CD14-positive monocyte (primary cell): ENCODE measurements around the gene PDC. TPM values are rescaled to one million over a fixed set of nuclear protein-coding genes. Genes with fewer than 3 reads are reported as not detected.

Experiments
- DNase-seq, 3 donors: peaks; one replicate each; pipeline ENCODE4 v3.0.0-alpha.2; 2011 to 2022
- H2AFZ ChIP-seq: 2 replicates; pipeline ENCODE4 v1.6.0; 2012; ENCODE audit warnings: mild to moderate bottlenecking, low read depth, low read length, inconsistent platforms; ENCODE audit not compliant: insufficient read depth, poor library complexity, severe bottlenecking
- H3K27ac ChIP-seq, 2 donors: 1 replicate in 1 of 2; 2 replicates in 1 of 2; pipeline ENCODE4 v1.5.1; 2012 to 2013; ENCODE audit warnings: low read length in 2 of 2, control low read depth in 1 of 2, inconsistent platforms in 1 of 2, low read depth in 1 of 2, mild to moderate bottlenecking in 1 of 2
- H3K27me3 ChIP-seq, 2 donors: one replicate each; pipeline versions ENCODE4 v1.6.0 to v1.6.1; 2011 to 2013; ENCODE audit warnings: low read length in 2 of 2; ENCODE audit not compliant: control insufficient read depth in 2 of 2, insufficient read depth in 2 of 2
- H3K36me3 ChIP-seq, 2 donors: replicated peaks in 1 of 2; 1 replicate in 1 of 2; 2 replicates in 1 of 2; pipeline versions ENCODE4 v1.5.1 to v1.6.1; 2012 to 2013; ENCODE audit warnings: low read length in 2 of 2, control low read depth in 1 of 2, inconsistent platforms in 1 of 2, mild to moderate bottlenecking in 1 of 2; ENCODE audit not compliant: insufficient read depth in 2 of 2, control insufficient read depth in 1 of 2
- H3K4me1 ChIP-seq, 2 donors: 1 replicate in 1 of 2; 2 replicates in 1 of 2; pipeline versions ENCODE4 v1.5.1 to v1.6.1; 2012 to 2013; ENCODE audit warnings: low read length in 2 of 2, control low read depth in 1 of 2, inconsistent platforms in 1 of 2, mild to moderate bottlenecking in 1 of 2, moderate library complexity in 1 of 2; ENCODE audit not compliant: insufficient read depth in 2 of 2, control insufficient read depth in 1 of 2
- H3K4me2 ChIP-seq: replicated peaks from 2 replicates; pipeline ENCODE3; 2012; ENCODE audit warnings: low read length, moderate library complexity, mild to moderate bottlenecking; ENCODE audit not compliant: poor library complexity, severe bottlenecking; ENCODE audit errors: extremely low read depth
- H3K4me3 ChIP-seq, 3 experiments: fragments of 200-600 bp in 1 of 3; sonication (generic) in 1 of 3; replicated peaks in 1 of 3; 1 replicate in 2 of 3; 2 replicates in 1 of 3; pipeline ENCODE4 v1.5.1; 2011 to 2013; ENCODE audit warnings: low read length in 3 of 3, mild to moderate bottlenecking in 3 of 3, control low read depth in 2 of 3, low read depth in 2 of 3, inconsistent platforms in 1 of 3, moderate library complexity in 1 of 3
- H3K79me2 ChIP-seq: 2 replicates; pipeline ENCODE4 v1.6.0; 2012; ENCODE audit warnings: mild to moderate bottlenecking, control low read depth, inconsistent platforms, low read length, moderate library complexity; ENCODE audit not compliant: insufficient read depth
- H3K9ac ChIP-seq: 2 replicates; pipeline ENCODE4 v1.6.0; 2017; ENCODE audit warnings: low read length, mild to moderate bottlenecking; ENCODE audit not compliant: insufficient read depth, poor library complexity, severe bottlenecking
- H3K9me3 ChIP-seq, 2 donors: replicated peaks in 1 of 2; 1 replicate in 1 of 2; 2 replicates in 1 of 2; pipeline versions ENCODE4 v1.5.1 to v1.6.1; 2012 to 2013; ENCODE audit warnings: low read length in 2 of 2, control low read depth in 1 of 2; ENCODE audit not compliant: control insufficient read depth in 1 of 2, insufficient read depth in 1 of 2
- H4K20me1 ChIP-seq: 2 replicates; pipeline ENCODE4 v1.6.0; 2012; ENCODE audit warnings: mild to moderate bottlenecking, low read length, control low read depth, moderate library complexity; ENCODE audit not compliant: insufficient read depth
- H3K27ac Mint-ChIP-seq, 7 donors: one replicate each; pipeline ENCODE4 v1.8.0; 2020; ENCODE audit warnings: mild to moderate bottlenecking in 7 of 7, mixed read lengths in 7 of 7, moderate library complexity in 6 of 7, inconsistent platforms in 2 of 7
- H3K27me3 Mint-ChIP-seq, 3 donors: one replicate each; pipeline ENCODE4 v1.8.0; 2021 to 2022; ENCODE audit warnings: low read depth in 3 of 3, mild to moderate bottlenecking in 3 of 3, mixed read lengths in 3 of 3, moderate library complexity in 3 of 3, inconsistent platforms in 1 of 3
- H3K36me3 Mint-ChIP-seq, 2 donors: one replicate each; pipeline ENCODE4 v1.8.0; 2020; ENCODE audit warnings: mixed read lengths in 2 of 2, inconsistent platforms in 1 of 2, mild to moderate bottlenecking in 1 of 2
- H3K4me1 Mint-ChIP-seq: one replicate; pipeline ENCODE4 v1.8.0; 2020; ENCODE audit warnings: mild to moderate bottlenecking, mixed read lengths
- H3K4me3 Mint-ChIP-seq, 2 donors: one replicate each; pipeline ENCODE4 v1.8.0; 2020; ENCODE audit warnings: mild to moderate bottlenecking in 2 of 2, mixed read lengths in 2 of 2, moderate library complexity in 1 of 2
- H3K9me3 Mint-ChIP-seq, 7 donors: one replicate each; pipeline ENCODE4 v1.8.0; 2020 to 2022; ENCODE audit warnings: mixed read lengths in 7 of 7, mild to moderate bottlenecking in 6 of 7, moderate library complexity in 6 of 7, inconsistent platforms in 2 of 7
- WGBS: methylation state at CpG from one replicate; pipeline ENCODE4 v1.1.5; 2013; ENCODE audit warnings: missing lambda C conversion rate; ENCODE audit not compliant: insufficient coverage; 5-methylcytosine and 5-hydroxymethylcytosine counted together
- intact Hi-C, 2 donors: fragments of 100-400 bp; cut with micrococcal nuclease; formaldehyde crosslinking; loops; one replicate each; pipeline versions ENCODE4 v1.15.0 to v1.15.1; 2023
- polyA plus RNA-seq, 3 donors: library from polyadenylated mRNA; depleted of rRNA in 1 of 3; unstranded in 2 of 3; stranded (reverse) in 1 of 3; fragments of 300-500 nt in 2 of 3; fragments of >200 nt in 1 of 3; fragmentation: Illumina TruSeq in 2 of 3; gene quantifications; 1 replicate in 2 of 3; 2 replicates in 1 of 3; pipeline ENCODE4 v1.2.3, GENCODE V29; 2012 to 2021
- TF ChIP-seq, protein P1 (sequence below): fragments of 200-600 bp; IDR thresholded peaks from one replicate; pipeline ENCODE4 v1.8.0; 2022; ENCODE audit warnings: antibody characterized with exemption, mild to moderate bottlenecking

Gene PDC
- polyA plus RNA-seq, 3 donors: not detected

- Mint-ChIP-seq H3K36me3 (peaks cover 2 to 8% of the 10 kb centered on the region in 2 donors), H3K27me3 (no peaks in the 10 kb centered on the region), H3K4me1 (peaks cover 45% of the 10 kb centered on the region), H3K9me3 (peaks cover 0 to 5% (median 2%) of the 10 kb centered on the region in 7 donors), H3K4me3 (peak overlapping the region; percentile 25 to 72), H3K27ac (peak overlapping the region; percentile 48 to 92 (median 85))
- peak overlapping the region in 1 of 2 donors; percentile 78 for H3K27ac ChIP-seq
- H3K4me3 ChIP-seq: peak overlapping the region in 2 of 3 experiments; percentile 12 to 41
- DNase-seq: peak; percentile 9 to 56 (median 21)
- H2AFZ ChIP-seq: peak overlapping the region; percentile 64
- no peaks in the 10 kb centered on the region for H4K20me1 ChIP-seq
- TF ChIP-seq, protein P1, sequence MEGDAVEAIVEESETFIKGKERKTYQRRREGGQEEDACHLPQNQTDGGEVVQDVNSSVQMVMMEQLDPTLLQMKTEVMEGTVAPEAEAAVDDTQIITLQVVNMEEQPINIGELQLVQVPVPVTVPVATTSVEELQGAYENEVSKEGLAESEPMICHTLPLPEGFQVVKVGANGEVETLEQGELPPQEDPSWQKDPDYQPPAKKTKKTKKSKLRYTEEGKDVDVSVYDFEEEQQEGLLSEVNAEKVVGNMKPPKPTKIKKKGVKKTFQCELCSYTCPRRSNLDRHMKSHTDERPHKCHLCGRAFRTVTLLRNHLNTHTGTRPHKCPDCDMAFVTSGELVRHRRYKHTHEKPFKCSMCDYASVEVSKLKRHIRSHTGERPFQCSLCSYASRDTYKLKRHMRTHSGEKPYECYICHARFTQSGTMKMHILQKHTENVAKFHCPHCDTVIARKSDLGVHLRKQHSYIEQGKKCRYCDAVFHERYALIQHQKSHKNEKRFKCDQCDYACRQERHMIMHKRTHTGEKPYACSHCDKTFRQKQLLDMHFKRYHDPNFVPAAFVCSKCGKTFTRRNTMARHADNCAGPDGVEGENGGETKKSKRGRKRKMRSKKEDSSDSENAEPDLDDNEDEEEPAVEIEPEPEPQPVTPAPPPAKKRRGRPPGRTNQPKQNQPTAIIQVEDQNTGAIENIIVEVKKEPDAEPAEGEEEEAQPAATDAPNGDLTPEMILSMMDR: no peak
- H3K27me3 ChIP-seq: no peaks in the 10 kb centered on the region
- no peaks in the 10 kb centered on the region for H3K9me3 ChIP-seq
- intact Hi-C loops: no loop called here
- peaks cover 36 to 46% of the 10 kb centered on the region in 2 donors for H3K4me1 ChIP-seq
- H3K36me3 ChIP-seq: no peaks in the 10 kb centered on the region
- no peaks in the 10 kb centered on the region for H3K79me2 ChIP-seq
- no CpG with 5 or more reads among the region's 1 CpG for WGBS
- H3K9ac ChIP-seq: no peak overlapping the region
- H3K4me2 ChIP-seq: peak overlapping the region; percentile 64
These were observed 18.1 kb downstream of the PDC start for GRCh38 chr1:186442651-186443375.

DNA sequence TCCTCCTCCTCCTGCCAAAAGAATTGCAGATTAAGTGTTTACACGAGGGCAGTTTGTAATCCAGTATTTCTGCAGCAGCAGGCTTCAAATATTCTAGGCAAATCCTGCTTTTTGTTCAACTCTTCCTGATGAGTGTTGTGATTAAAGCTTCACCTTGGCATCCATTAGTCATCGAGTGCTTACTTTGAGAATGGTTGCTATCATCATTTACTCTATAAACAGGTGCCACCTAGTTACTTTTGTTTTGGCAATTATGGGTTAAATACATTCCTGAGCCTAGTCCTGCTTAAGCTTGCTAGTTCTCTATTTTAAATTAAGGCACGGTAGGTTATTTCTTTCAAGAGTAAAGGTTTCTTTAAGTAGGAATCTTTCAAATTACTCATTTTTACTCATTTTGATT is 20.3 kb downstream of the PDC start:
- H3K27me3 ChIP-seq: no peaks in the 10 kb centered on the region
- DNase-seq: no peak
- no peaks in the 10 kb centered on the region for H3K79me2 ChIP-seq
- Mint-ChIP-seq H3K4me3 (no peak overlapping the region), H3K4me1 (peaks cover 45% of the 10 kb centered on the region), H3K36me3 (peaks cover 4 to 9% of the 10 kb centered on the region in 2 donors), H3K27me3 (no peaks in the 10 kb centered on the region), H3K9me3 (peaks cover 0 to 5% (median 2%) of the 10 kb centered on the region in 7 donors), H3K27ac (no peak overlapping the region)
- H3K27ac ChIP-seq: no peak overlapping the region
- H2AFZ ChIP-seq: no peak overlapping the region
- H3K4me3 ChIP-seq: no peak overlapping the region
- H3K9me3 ChIP-seq: no peaks in the 10 kb centered on the region
- no peaks in the 10 kb centered on the region for H3K36me3 ChIP-seq
- WGBS: no CpG with 5 or more reads among the region's 3 CpGs
- TF ChIP-seq, protein P1: no peak
- no peaks in the 10 kb centered on the region for H4K20me1 ChIP-seq
- peaks cover 36 to 46% of the 10 kb centered on the region in 2 donors for H3K4me1 ChIP-seq
- no peak overlapping the region for H3K4me2 ChIP-seq
- no peak overlapping the region for H3K9ac ChIP-seq
- intact Hi-C loops: no loop called here
